ENCODE measurements around the gene PALM. TPM values are rescaled to one million over a fixed set of nuclear protein-coding genes. Genes with fewer than 3 reads are reported as not detected.
"Not testable (repeated sequence)": the region's sequence is repeated elsewhere in the genome, so short reads cannot be mapped to it uniquely, and the experiment has no call there.

PALM gene
- polyA plus RNA-seq, 1 donor (not counting 4 experiments of a cell fraction or from before 2014, with no cell fraction given): not detected

DNA sequence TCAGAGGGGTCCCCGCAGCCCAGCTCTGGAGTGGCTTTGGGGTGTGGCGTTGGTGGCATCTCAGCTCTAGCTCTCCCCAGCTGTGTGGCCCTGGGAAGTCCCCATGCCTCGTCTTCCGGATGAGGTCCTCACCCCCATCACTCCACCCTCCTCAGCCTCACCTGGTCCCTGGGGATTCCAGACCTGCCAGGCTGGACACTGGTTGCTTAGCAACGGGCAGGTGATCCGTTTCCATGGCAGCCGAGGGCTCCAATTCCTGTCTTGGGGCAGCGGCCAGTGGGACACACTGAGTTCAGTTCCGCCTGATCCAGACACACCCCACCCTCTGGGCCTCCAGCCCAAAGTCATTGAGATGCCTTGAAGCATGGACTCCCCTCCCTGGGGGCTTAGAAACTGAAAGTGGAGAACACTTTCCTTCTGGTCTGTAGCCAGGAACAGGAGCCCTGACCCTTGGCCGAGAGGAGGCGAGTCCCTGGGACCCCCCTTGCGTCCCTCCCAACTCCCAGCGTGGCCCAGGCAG, 34.5 kb downstream of the PALM start:
- Histone ChIP-seq H3K27ac (ENCODE audit: control insufficient read depth, insufficient read depth, low read length) (no peak overlapping the region), H3K79me2 (ENCODE audit: control insufficient read depth, insufficient read depth, low read length) (no peaks in the 10 kb centered on the region), H3K4me2 (ENCODE audit: control insufficient read depth, extremely low read depth, insufficient read depth, low read depth, low read length) (no peak overlapping the region), H3K4me3 (ENCODE audit: control insufficient read depth in 2 of 3, extremely low read depth in 1 of 3, insufficient read depth in 2 of 3, low read depth in 1 of 3, low read length in 3 of 3) (no peak overlapping the region), H3K27me3 (ENCODE audit: control insufficient read depth, extremely low read depth, insufficient read depth, low read length) (no peaks in the 10 kb centered on the region), H3K36me3 (ENCODE audit: control insufficient read depth in 2 of 2, extremely low read depth in 1 of 2, insufficient read depth in 2 of 2, low read length in 2 of 2) (no peaks in the 10 kb centered on the region), H3K9ac (ENCODE audit: control insufficient read depth, extremely low read depth, insufficient read depth, low read length) (no peak overlapping the region), H3K4me1 (ENCODE audit: control insufficient read depth, extremely low read depth, insufficient read depth, low read length) (no peaks in the 10 kb centered on the region), H2AFZ (ENCODE audit: control insufficient read depth, low read length) (no peak overlapping the region), H4K20me1 (ENCODE audit: control insufficient read depth, extremely low read depth, insufficient read depth, low read length) (no peaks in the 10 kb centered on the region), H3K9me1 (ENCODE audit: control insufficient read depth, extremely low read depth, insufficient read depth, low read length) (no peaks in the 10 kb centered on the region), H3K9me3 (ENCODE audit: control insufficient read depth, low read depth, low read length) (peaks cover 4% of the 10 kb centered on the region)
- FAIRE-seq: no peak
- no peak for DNase-seq (ENCODE audit: low read depth, low spot score)
- dilution Hi-C loops (cut with MboI; ENCODE audit: extremely low pct_ligation_motif_present, low sequenced_read_pairs): no loop called here
- no peak for TF ChIP-seq EZH2 (IDR thresholded peaks at IDR 0.05; ENCODE audit: low read length)
- TF ChIP-seq, protein P1, sequence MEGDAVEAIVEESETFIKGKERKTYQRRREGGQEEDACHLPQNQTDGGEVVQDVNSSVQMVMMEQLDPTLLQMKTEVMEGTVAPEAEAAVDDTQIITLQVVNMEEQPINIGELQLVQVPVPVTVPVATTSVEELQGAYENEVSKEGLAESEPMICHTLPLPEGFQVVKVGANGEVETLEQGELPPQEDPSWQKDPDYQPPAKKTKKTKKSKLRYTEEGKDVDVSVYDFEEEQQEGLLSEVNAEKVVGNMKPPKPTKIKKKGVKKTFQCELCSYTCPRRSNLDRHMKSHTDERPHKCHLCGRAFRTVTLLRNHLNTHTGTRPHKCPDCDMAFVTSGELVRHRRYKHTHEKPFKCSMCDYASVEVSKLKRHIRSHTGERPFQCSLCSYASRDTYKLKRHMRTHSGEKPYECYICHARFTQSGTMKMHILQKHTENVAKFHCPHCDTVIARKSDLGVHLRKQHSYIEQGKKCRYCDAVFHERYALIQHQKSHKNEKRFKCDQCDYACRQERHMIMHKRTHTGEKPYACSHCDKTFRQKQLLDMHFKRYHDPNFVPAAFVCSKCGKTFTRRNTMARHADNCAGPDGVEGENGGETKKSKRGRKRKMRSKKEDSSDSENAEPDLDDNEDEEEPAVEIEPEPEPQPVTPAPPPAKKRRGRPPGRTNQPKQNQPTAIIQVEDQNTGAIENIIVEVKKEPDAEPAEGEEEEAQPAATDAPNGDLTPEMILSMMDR (optimal IDR thresholded peaks at IDR 0.05 in 1 of 3, IDR thresholded peaks at IDR 0.05 in 1 of 3, conservative IDR thresholded peaks at IDR 0.05 in 1 of 3; ENCODE audit: extremely low read depth in 1 of 3, insufficient read depth in 2 of 3, low read length in 3 of 3): no peak

DNA sequence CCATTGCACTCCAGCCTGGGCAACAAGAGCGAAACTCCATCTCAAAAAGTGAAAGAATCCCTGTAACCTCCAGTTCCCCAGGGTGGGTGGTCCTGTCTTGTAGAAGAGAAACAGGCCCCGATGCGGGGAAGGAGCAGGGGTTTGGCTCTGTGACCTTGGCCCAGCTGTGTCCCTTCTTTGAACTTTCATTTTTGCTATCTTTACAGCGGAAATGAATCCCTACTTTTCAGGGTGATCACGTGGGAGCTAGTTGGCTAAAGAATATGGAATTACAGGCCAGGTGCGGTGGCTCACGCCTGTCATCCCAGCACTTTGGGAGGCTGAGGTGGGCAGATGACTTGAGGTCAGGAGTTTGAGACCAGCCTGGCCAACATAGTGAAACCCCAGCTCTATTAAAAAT, 36.4 kb downstream of the PALM start:
- H2AFZ ChIP-seq (ENCODE audit: control insufficient read depth, low read length); DNase-seq (ENCODE audit: low read depth, low spot score); H3K36me3 ChIP-seq (ENCODE audit: control insufficient read depth in 2 of 2, extremely low read depth in 1 of 2, insufficient read depth in 2 of 2, low read length in 2 of 2); H3K9me1 ChIP-seq (ENCODE audit: control insufficient read depth, extremely low read depth, insufficient read depth, low read length); H3K9me3 ChIP-seq (ENCODE audit: control insufficient read depth, low read depth, low read length); H3K4me2 ChIP-seq (ENCODE audit: control insufficient read depth, extremely low read depth, insufficient read depth, low read depth, low read length); H3K9ac ChIP-seq (ENCODE audit: control insufficient read depth, extremely low read depth, insufficient read depth, low read length); H3K79me2 ChIP-seq (ENCODE audit: control insufficient read depth, insufficient read depth, low read length); H3K4me1 ChIP-seq (ENCODE audit: control insufficient read depth, extremely low read depth, insufficient read depth, low read length); H4K20me1 ChIP-seq (ENCODE audit: control insufficient read depth, extremely low read depth, insufficient read depth, low read length); FAIRE-seq; dilution Hi-C loops (cut with MboI; ENCODE audit: extremely low pct_ligation_motif_present, low sequenced_read_pairs); H3K4me3 ChIP-seq (ENCODE audit: control insufficient read depth in 2 of 3, extremely low read depth in 1 of 3, insufficient read depth in 2 of 3, low read depth in 1 of 3, low read length in 3 of 3); H3K27me3 ChIP-seq (ENCODE audit: control insufficient read depth, extremely low read depth, insufficient read depth, low read length); H3K27ac ChIP-seq (ENCODE audit: control insufficient read depth, insufficient read depth, low read length): not testable (repeated sequence)

DNA sequence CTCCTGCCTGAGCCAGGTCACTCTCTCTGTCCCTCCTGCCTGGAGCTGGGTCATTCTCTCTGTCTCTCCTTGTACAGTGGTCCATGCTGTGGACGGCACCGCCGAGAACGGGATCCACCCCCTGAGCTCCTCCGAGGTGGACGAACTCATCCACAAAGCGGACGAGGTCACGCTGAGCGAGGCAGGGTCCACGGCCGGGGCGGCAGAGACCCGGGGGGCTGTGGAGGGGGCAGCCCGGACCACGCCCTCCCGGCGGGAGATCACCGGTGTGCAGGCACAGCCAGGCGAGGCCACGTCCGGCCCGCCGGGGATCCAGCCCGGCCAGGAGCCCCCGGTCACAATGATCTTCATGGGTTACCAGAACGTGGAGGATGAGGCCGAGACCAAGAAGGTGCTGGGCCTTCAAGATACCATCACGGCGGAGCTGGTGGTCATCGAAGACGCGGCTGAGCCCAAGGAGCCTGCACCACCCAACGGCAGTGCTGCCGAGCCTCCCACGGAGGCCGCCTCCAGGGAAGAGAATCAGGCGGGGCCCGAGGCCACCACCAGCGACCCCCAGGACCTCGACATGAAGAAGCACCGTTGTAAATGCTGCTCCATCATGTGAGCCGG, 37.6 kb downstream of the PALM start:
- dilution Hi-C loops (cut with MboI; ENCODE audit: extremely low pct_ligation_motif_present, low sequenced_read_pairs): no loop called here
- Histone ChIP-seq H3K4me3 (ENCODE audit: control insufficient read depth in 2 of 3, extremely low read depth in 1 of 3, insufficient read depth in 2 of 3, low read depth in 1 of 3, low read length in 3 of 3) (no peak overlapping the region), H3K27me3 (ENCODE audit: control insufficient read depth, extremely low read depth, insufficient read depth, low read length) (no peaks in the 10 kb centered on the region), H4K20me1 (ENCODE audit: control insufficient read depth, extremely low read depth, insufficient read depth, low read length) (no peaks in the 10 kb centered on the region), H2AFZ (ENCODE audit: control insufficient read depth, low read length) (no peak overlapping the region), H3K79me2 (ENCODE audit: control insufficient read depth, insufficient read depth, low read length) (no peaks in the 10 kb centered on the region), H3K9me3 (ENCODE audit: control insufficient read depth, low read depth, low read length) (peaks cover 4% of the 10 kb centered on the region), H3K27ac (ENCODE audit: control insufficient read depth, insufficient read depth, low read length) (no peak overlapping the region), H3K9ac (ENCODE audit: control insufficient read depth, extremely low read depth, insufficient read depth, low read length) (no peak overlapping the region), H3K9me1 (ENCODE audit: control insufficient read depth, extremely low read depth, insufficient read depth, low read length) (no peaks in the 10 kb centered on the region), H3K4me1 (ENCODE audit: control insufficient read depth, extremely low read depth, insufficient read depth, low read length) (peaks cover under 1% of the 10 kb centered on the region), H3K4me2 (ENCODE audit: control insufficient read depth, extremely low read depth, insufficient read depth, low read depth, low read length) (no peak overlapping the region), H3K36me3 (ENCODE audit: control insufficient read depth in 2 of 2, extremely low read depth in 1 of 2, insufficient read depth in 2 of 2, low read length in 2 of 2) (no peaks in the 10 kb centered on the region)
- FAIRE-seq (no peak), DNase-seq (ENCODE audit: low read depth, low spot score) (no peak)
- TF ChIP-seq EZH2 (IDR thresholded peaks at IDR 0.05; ENCODE audit: low read length): no peak
- TF ChIP-seq, protein P1 (optimal IDR thresholded peaks at IDR 0.05 in 1 of 3, IDR thresholded peaks at IDR 0.05 in 1 of 3, conservative IDR thresholded peaks at IDR 0.05 in 1 of 3; ENCODE audit: extremely low read depth in 1 of 3, insufficient read depth in 2 of 3, low read length in 3 of 3): no peak
